Measurements from ENCODE around the gene FXYD5.

FXYD5 gene

GRCh38 chr19:35211545-35212230 lies 57.2 kb downstream of the FXYD5 start:
- no peak overlapping the region for H2AFZ ChIP-seq (ENCODE audit: low read length)
- peaks cover 88% of the 10 kb centered on the region for H3K4me1 ChIP-seq (ENCODE audit: insufficient read depth, low read length, severe bottlenecking)
- H3K79me2 ChIP-seq (ENCODE audit: insufficient read depth, low read length), result no peaks in the 10 kb centered on the region
- H3K9me3 ChIP-seq (ENCODE audit: low read length), result no peaks in the 10 kb centered on the region
- H3K4me2 ChIP-seq (ENCODE audit: low read length), result peak overlapping the region; percentile 62
- H3K4me3 ChIP-seq (ENCODE audit: low read depth, low read length, poor library complexity, severe bottlenecking), result peak overlapping the region; percentile 16
- peak overlapping the region; percentile 66 for H3K9ac ChIP-seq (ENCODE audit: low read length)
- TF ChIP-seq CTCF (IDR thresholded peaks at IDR 0.05; ENCODE audit: low read length) (peak; percentile 45; the same call in 1 of the 2 replicates), EZH2 (IDR thresholded peaks at IDR 0.05; ENCODE audit: borderline replicate concordance, low read length) (no peak)
- peak overlapping the region; percentile 99 for H3K27ac ChIP-seq (ENCODE audit: low read depth, low read length, poor library complexity, severe bottlenecking)
- H4K20me1 ChIP-seq (ENCODE audit: insufficient read depth, low read length), result no peaks in the 10 kb centered on the region
- peaks cover 2% of the 10 kb centered on the region for H3F3A ChIP-seq (ENCODE audit: insufficient read depth, low read length)
- H3K36me3 ChIP-seq (ENCODE audit: insufficient read depth, low read length), result no peaks in the 10 kb centered on the region
- no peaks in the 10 kb centered on the region for H3K9me2 ChIP-seq (ENCODE audit: low read depth, low read length)
- H3K27me3 ChIP-seq (ENCODE audit: insufficient read depth, low read length), result no peaks in the 10 kb centered on the region

DNA sequence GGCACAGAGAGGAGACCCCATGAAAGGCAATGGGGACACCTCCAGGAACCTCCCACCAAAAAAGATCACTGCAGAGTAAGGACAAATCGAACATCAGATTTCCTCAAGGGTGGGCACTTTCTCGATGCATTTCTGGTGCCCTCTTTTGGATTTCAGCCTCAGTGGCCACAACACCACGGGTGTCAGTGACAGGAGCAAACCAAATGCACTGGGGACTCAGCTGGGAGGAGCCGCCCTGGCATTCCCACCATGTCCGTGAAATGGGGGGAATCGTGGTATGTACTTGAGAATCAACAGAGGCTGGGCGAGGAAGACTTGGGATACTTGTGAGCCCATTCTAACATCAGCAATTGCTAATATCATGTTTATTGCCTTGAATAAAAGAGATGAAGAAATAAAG lies 57.7 kb downstream of the FXYD5 start:
- H3K27ac ChIP-seq (ENCODE audit: low read depth, low read length, poor library complexity, severe bottlenecking), result peak overlapping the region; percentile 99
- TF ChIP-seq CTCF (IDR thresholded peaks at IDR 0.05; ENCODE audit: low read length) (peak; percentile 2; the same call in 1 of the 2 replicates), EZH2 (IDR thresholded peaks at IDR 0.05; ENCODE audit: borderline replicate concordance, low read length) (no peak)
- no peak overlapping the region for H3K4me3 ChIP-seq (ENCODE audit: low read depth, low read length, poor library complexity, severe bottlenecking)
- H3F3A ChIP-seq (ENCODE audit: insufficient read depth, low read length), result no peaks in the 10 kb centered on the region
- H3K9me2 ChIP-seq (ENCODE audit: low read depth, low read length), result no peaks in the 10 kb centered on the region
- no peak overlapping the region for H2AFZ ChIP-seq (ENCODE audit: low read length)
- no peaks in the 10 kb centered on the region for H3K36me3 ChIP-seq (ENCODE audit: insufficient read depth, low read length)
- peak overlapping the region; percentile 62 for H3K4me2 ChIP-seq (ENCODE audit: low read length)
- H3K9me3 ChIP-seq (ENCODE audit: low read length), result no peaks in the 10 kb centered on the region
- peaks cover 86% of the 10 kb centered on the region for H3K4me1 ChIP-seq (ENCODE audit: insufficient read depth, low read length, severe bottlenecking)
- no peaks in the 10 kb centered on the region for H4K20me1 ChIP-seq (ENCODE audit: insufficient read depth, low read length)
- H3K9ac ChIP-seq (ENCODE audit: low read length), result peak overlapping the region; percentile 66
- no peaks in the 10 kb centered on the region for H3K79me2 ChIP-seq (ENCODE audit: insufficient read depth, low read length)
- H3K27me3 ChIP-seq (ENCODE audit: insufficient read depth, low read length), result no peaks in the 10 kb centered on the region

DNA sequence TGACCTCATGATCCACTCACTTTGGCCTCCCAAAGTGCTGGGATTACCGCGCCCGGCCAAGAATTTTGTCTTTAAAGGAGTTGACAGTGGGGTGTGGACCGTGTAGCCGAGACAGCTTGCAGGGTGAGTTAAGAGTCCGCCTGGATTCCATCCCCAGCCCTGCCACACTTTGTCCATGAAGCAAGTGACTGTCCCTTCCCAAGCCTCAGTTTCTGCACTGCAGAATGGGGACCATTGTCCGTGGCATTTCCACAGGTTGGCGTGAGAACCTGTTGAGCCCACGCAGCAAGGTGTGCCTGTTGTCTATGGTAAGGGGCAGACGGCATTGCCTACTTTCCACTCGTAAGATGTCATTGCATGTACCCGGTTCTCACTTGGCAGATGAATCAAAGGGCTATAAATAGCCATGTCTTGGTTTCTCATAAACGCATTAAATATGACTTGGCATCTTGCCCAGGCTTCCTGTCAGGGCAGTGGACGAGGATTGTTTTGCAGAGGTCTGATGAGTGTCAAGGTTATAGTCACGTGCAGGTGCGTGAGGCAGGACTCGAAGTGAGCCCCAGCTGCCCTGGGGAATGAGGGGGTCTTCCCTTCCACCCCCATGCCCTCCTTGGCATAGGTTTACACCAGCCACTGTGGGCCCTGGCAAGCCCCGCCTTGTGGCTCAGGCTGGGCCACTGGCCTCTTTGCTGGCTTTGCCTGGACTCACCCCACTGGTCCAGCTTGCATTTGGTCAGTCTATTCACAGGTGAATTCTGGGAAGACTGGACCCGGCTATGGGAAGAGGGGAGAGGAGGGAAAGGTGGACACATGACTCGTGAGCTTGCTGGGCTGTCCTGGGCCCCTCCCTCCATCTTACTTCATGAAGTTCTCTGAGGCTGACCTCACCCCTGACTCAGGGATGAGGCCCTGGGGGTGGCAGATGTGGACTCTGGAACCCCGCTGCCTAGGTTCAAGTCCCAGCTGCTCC lies 59.4 kb downstream of the FXYD5 start:
- H3K79me2 ChIP-seq (ENCODE audit: insufficient read depth, low read length), result no peaks in the 10 kb centered on the region
- peak overlapping the region; percentile 61 for H3K4me2 ChIP-seq (ENCODE audit: low read length)
- H4K20me1 ChIP-seq (ENCODE audit: insufficient read depth, low read length), result no peaks in the 10 kb centered on the region
- H3K4me3 ChIP-seq (ENCODE audit: low read depth, low read length, poor library complexity, severe bottlenecking), result peak overlapping the region; percentile 23
- peaks cover 76% of the 10 kb centered on the region for H3K4me1 ChIP-seq (ENCODE audit: insufficient read depth, low read length, severe bottlenecking)
- no peaks in the 10 kb centered on the region; the same call in 1 of the 2 replicates for H3K36me3 ChIP-seq (ENCODE audit: insufficient read depth, low read length)
- peaks cover 5% of the 10 kb centered on the region; the same call in 1 of the 2 replicates for H3K9me3 ChIP-seq (ENCODE audit: low read length)
- TF ChIP-seq CTCF (IDR thresholded peaks at IDR 0.05; ENCODE audit: low read length) (no peak), EZH2 (IDR thresholded peaks at IDR 0.05; ENCODE audit: borderline replicate concordance, low read length) (no peak)
- peak overlapping the region; percentile 99 for H3K27ac ChIP-seq (ENCODE audit: low read depth, low read length, poor library complexity, severe bottlenecking)
- no peaks in the 10 kb centered on the region for H3K9me2 ChIP-seq (ENCODE audit: low read depth, low read length)
- H3F3A ChIP-seq (ENCODE audit: insufficient read depth, low read length), result no peaks in the 10 kb centered on the region
- H2AFZ ChIP-seq (ENCODE audit: low read length), result no peak overlapping the region
- H3K9ac ChIP-seq (ENCODE audit: low read length), result peak overlapping the region; percentile 53
- H3K27me3 ChIP-seq (ENCODE audit: insufficient read depth, low read length), result no peaks in the 10 kb centered on the region

Data from OCI-LY1 (cell line).